GM10266 (cell line): ENCODE results near the gene COX10.
A peak's percentile ranks its signal among the peaks of the same experiment; 100 is the strongest.

Experiments used
- DNase-seq: peaks from one replicate; pipeline ENCODE4 v3.0.0; 2012; ENCODE audit errors: extremely low spot score
- CTCF ChIP-seq: IDR thresholded peaks from 2 replicates; pipeline ENCODE4 v1.5.1; 2012; ENCODE audit warnings: mild to moderate bottlenecking, low read depth; ENCODE audit not compliant: control insufficient read depth, insufficient read depth; ENCODE audit errors: missing control alignments

COX10 gene

GRCh38 chr17:14211246-14211645, 141.9 kb downstream of the COX10 start:
- TF ChIP-seq CTCF = no peak

GRCh38 chr17:14211801-14212200, 142.5 kb downstream of the COX10 start:
- no peak for DNase-seq
- TF ChIP-seq CTCF = peak; percentile 52

More at GRCh38 chr17:14211246-14211645, 141.9 kb downstream of the COX10 start:
- DNase-seq = no peak

GRCh38 chr17:14212401-14212800, 143.1 kb downstream of the COX10 start:
- no peak for TF ChIP-seq CTCF
- DNase-seq = no peak

- TF ChIP-seq CTCF = no peak
- no peak for DNase-seq
These were observed 145.0 kb downstream of the COX10 start for GRCh38 chr17:14214271-14214670.

- TF ChIP-seq CTCF = no peak
- DNase-seq = no peak
These were observed 153.3 kb downstream of the COX10 start for GRCh38 chr17:14222611-14223010.

GRCh38 chr17:14225254-14225980, 156.1 kb downstream of the COX10 start:
- no peak for DNase-seq
- no peak for TF ChIP-seq CTCF

GRCh38 chr17:14227052-14227451, 157.7 kb downstream of the COX10 start:
- no peak for TF ChIP-seq CTCF
- no peak for DNase-seq
